Right ventricle myocardium superior (tissue), 1 donor: Measurements from ENCODE around the gene KIAA1586. TPM values are rescaled to one million over a fixed set of nuclear protein-coding genes. Genes with fewer than 3 reads are reported as not detected.
"Not testable (repeated sequence)": the region's sequence is repeated elsewhere in the genome, so short reads cannot be mapped to it uniquely, and the experiment has no call there.

ENCODE experiments used
- ATAC-seq: fragments of 200-7000 bp; cut with Tn5 transposase; one replicate; pipeline ENCODE4 v1.9.1; 2020; ENCODE audit warnings: mild to moderate bottlenecking; ENCODE audit not compliant: poor library complexity
- DNase-seq: peaks from one replicate; pipeline ENCODE4 v3.0.0-alpha.2; 2020
- intact Hi-C: fragments of 100-400 bp; cut with DNase I; formaldehyde crosslinking; loops from one replicate; pipeline ENCODE4 v1.11.2; 2022
- long read RNA-seq: library from polyadenylated mRNA; unstranded; transcript quantifications from one replicate; pipeline ENCODE4 v2.0.0, GENCODE V29; 2021
- total RNA-seq: library from RNA; stranded (reverse); fragmentation: NEBNext Ultra II Directional; extraction: Animal tissue kit (Norgen Biotek cat#: 25700); gene quantifications from one replicate; pipeline ENCODE4 v1.2.1, GENCODE V29; 2021
- donor health status: DM: no; HTN: yes; CAD: no; lungs with severe emphysema.

Gene KIAA1586, protein sequence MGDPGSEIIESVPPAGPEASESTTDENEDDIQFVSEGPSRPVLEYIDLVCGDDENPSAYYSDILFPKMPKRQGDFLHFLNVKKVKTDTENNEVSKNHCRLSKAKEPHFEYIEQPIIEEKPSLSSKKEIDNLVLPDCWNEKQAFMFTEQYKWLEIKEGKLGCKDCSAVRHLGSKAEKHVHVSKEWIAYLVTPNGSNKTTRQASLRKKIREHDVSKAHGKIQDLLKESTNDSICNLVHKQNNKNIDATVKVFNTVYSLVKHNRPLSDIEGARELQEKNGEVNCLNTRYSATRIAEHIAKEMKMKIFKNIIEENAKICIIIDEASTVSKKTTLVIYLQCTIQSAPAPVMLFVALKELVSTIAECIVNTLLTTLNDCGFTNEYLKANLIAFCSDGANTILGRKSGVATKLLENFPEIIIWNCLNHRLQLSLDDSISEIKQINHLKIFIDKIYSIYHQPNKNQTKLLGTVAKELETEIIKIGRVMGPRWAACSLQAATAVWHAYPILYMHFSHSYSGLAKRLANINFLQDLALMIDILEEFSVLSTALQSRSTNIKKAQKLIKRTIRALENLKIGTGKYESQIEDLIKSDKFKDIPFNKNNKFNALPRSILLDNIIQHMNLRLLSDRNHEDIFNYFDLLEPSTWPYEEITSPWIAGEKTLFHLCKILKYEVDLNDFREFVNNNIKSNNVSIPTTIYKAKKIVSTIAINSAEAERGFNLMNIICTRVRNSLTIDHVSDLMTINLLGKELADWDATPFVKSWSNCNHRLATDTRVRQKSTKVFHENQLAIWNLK
- total RNA-seq, result 6.5 TPM
- long read RNA-seq, transcript KIAA1586-201 (4 exons, 2,933 nt), result major isoform, 8 of 10 reads
- long read RNA-seq, partial matches to known transcripts, result 0 of 10 reads
- long read RNA-seq, other reads (novel, unspliced or antisense), result 2 of 10 reads

DNA sequence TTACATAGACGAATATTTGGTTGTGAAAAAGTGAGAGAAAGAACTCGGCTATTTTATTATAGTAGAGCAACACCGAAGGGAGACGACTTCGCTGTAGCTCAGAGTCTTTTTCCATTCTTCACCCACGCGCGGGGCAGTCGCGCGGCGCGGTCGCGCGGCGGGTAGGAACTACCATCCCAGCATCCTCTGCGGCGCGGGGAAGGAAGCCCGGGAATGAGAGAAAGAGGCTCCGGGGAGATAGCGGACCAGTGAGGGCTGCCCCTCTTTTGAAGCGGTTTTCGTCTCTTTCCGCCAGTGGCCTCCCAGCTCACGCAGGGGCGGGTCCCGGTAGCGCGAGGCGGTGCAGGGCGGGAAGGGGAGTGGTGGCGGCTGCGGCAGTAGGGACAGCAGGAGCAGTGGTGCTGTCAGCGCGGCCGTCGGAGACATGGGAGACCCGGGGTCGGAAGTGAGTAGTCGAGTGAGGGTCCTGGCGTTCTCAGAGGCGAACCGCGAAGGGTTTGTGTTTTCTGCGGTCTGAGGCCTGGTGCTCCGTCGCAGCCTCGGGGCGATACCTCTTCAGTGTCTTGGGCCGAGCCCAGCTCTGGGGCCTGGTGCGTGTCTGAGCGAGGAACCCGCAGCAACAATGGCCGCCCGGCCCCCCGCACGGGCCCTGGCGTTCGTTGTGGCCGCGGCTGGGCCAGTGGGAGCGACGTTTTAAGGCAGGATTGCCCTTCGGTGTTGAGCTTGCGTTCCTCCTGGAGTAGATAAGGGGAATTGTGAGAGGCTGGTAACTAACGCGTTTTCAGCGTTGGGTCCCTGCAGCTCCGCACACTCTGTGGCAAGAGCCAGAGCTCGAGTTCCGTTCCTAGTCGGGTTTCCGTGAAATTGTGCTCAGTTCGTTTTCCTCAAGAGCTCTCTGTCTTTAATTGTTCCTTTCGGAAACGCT lies at the start of gene KIAA1586:
Gene KIAA1586 (plus strand): TSS at position 362 of the 925 bp plus-strand sequence. CDS start 63 bp downstream, at position 425.
- ATAC-seq (peak; percentile 100), DNase-seq (peak; percentile 94)
- intact Hi-C loops, result not testable (repeated sequence)

DNA sequence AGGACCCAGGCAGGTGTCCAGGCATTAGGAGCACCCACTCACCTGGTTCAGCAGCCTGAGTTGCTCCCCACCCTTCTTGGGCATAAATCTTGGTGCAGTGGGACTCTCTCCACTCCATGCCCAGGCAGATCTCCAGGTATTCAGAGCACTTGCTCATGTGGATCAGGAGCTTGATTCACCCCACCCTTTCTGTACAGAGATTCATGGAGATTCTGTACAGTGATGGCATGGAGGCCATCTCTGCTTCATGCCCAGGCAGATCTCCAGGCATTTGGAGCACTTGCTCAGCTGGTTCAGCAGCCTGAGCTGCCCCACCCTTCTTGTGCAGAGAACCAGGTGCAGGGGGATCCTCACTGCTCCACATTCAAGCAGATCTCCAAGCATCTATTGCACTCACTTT lies 47.4 kb upstream of the KIAA1586 start:
- DNase-seq (no peak), ATAC-seq (no peak)
- intact Hi-C loops, result no loop called here

DNA sequence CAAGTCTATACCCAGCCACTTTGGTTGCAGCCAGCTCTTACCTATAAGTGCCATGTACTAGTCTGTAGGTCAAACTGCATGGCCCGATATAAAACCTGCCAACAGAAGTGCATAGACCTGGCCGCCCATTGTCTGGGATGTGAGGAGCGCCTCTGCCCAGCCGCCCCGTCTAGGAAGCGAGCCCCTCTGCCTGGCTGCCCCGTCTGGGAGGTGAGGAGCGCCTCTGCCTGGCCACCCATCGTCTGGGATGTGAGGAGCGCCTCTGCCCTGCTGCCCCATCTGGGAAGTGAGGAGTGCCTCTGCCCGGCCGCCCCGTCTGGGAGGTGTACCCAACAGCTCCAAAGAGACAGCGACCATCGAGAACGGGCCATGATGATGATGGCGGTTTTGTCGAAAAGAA lies 46.7 kb upstream of the KIAA1586 start:
- ATAC-seq, intact Hi-C loops, DNase-seq: not testable (repeated sequence)

DNA sequence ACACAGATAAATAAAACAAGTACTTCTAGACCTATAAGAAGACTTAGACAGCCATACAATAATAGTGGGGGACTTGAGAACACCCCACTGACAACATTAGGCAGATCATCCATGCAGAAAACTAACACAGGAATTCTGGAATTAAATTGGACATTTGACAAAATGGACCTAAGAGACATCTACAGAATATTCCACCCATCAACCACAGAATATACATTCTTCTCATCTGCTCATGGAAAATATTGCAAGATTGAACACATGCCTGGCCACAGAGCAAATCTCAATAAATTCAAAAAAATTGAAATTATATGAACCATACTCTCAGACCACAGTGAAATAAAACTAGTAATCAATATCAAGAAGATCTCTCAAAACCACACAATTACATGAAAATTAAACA lies 44.3 kb upstream of the KIAA1586 start:
- ATAC-seq, result no peak
- intact Hi-C loops, result no loop called here
- no peak for DNase-seq

DNA sequence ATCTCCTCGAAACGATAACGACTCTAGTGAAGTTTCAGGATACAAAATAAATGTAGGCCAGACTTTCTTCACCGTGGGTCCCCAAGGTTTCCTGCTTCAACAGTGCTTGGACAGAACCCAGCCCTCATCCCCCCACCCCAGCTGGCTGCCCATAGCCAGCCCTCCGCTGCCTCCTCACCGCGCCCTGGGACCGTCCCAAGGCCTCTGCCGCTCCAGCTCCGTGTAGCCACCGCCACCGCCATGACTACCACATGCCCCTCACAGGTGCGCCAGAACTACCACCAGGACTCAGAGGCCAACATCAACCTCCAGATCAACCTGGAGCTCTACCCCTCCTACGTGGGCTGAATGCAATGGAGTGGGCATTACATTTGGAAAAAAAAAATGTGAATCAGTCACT lies 42.2 kb upstream of the KIAA1586 start:
- ATAC-seq, result no peak
- DNase-seq, result no peak
- intact Hi-C loops, result no loop called here

DNA sequence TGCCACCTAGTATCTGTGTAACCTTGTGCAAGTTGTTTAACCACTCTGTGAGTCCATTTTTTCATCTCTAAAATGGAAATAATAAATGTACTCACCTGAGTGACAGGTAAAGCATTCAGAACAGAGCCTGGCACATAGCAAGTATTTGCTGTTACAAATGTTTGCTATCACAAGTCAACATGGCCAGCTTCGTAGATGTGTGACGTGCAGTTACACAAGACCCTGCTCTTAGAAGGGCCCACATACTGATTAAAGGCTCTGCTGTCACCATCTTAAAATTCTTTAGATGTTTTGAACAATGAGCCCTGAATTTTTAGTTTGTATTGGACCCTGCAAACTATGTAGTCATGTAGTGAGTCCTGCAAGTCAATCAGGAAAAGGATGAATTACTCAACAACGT lies 40.4 kb upstream of the KIAA1586 start:
- ATAC-seq (no peak), DNase-seq (no peak)
- intact Hi-C loops, result no loop called here

DNA sequence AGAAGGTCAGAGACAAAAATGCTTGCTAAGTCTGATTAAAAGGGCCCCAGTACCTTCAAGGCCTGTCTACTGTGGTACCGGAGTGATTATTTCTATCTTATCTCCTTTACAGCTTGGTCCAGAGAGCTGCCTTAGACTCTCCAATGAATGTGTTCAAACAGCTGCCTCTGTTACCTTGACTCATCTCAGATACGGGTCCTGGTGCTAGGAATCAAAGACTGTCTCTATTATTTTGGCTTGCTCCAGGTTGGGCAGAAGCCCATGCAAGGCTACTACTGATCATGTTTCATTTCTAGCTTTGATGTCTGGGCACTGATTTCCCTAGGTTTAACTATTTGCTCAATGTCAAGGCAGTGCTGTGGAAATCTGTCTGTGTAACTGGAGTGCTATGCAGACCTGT lies 38.4 kb upstream of the KIAA1586 start:
- intact Hi-C loops, ATAC-seq, DNase-seq: not testable (repeated sequence)

DNA sequence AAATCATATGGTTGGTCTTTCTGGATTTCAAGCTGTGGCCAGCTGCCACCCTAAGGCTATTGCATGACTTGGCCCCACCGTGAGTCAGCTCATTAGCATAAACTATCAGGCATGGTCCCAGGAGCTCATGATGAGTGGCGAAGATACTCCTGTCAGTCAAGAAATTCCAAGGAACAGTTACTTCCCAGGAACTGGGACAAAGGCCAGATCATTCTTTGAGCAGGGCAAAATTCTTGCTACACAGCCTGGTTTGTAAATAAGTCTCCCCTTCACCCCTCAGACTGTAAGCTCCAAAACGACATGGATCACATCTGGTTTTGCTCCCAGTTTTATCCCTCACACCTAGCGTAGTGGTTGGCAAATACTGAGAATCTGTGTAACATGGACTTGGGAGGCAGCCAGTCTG lies 33.0 kb upstream of the KIAA1586 start:
- ATAC-seq (no peak), DNase-seq (no peak)
- intact Hi-C loops, result no loop called here

DNA sequence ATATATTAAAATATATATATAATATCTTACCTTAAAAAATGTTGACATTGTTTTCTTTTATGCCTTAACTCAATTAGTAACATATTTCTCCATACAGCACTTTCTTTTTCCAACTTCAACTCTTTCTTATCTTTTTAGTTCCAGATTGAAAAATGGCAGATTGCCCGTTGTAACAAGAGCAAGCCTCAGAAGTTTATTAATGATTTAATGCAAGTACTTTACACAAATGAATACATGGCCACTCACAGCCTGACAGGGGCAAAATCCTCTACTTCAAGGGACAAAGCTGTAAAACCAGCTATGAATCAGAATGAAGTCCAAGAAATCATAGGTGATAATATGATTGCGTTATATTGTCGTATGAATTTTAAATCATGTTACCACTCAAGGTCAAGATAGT lies 29.4 kb upstream of the KIAA1586 start:
- DNase-seq (no peak), ATAC-seq (no peak)
- intact Hi-C loops, result no loop called here

DNA sequence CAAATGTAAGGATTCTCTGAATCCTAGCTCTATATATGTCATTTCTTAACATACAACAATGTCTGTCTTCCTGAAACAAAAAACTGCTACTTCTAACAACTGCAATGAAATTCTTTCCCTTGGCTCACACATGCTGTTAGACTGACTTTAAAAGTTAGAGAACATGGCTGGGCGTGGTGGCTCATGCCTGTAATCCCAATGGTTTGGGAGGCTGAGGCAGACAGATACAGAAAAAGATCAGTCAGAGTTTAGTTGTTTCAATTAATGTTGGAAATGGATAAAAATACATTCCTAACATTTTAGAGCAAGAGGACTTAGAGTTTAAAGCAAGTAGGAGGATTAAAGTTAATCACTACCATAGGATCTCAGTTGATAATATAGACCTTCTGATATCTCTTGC lies 28.7 kb upstream of the KIAA1586 start:
- DNase-seq, result no peak
- ATAC-seq, result no peak
- intact Hi-C loops, result no loop called here

DNA sequence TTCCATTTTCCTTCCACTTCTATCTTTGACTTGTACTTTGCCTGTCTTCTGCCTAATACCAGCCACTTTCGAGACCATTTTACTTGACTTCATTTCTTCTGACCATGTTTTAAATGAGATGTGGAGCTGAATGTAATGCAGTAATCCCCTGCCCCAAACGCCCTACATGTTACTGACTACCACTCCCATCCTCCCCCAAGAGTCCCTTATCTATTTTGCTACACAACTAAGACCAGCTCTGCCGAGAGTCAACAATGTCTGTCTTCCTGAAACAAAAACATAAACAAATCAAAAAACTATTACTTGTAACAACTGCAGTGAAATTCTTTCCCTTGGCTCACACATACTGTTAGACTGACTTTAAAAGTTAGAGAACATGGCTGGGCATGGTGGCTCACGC lies 27.1 kb upstream of the KIAA1586 start:
- no peak for ATAC-seq
- DNase-seq, result no peak
- intact Hi-C loops, result no loop called here

DNA sequence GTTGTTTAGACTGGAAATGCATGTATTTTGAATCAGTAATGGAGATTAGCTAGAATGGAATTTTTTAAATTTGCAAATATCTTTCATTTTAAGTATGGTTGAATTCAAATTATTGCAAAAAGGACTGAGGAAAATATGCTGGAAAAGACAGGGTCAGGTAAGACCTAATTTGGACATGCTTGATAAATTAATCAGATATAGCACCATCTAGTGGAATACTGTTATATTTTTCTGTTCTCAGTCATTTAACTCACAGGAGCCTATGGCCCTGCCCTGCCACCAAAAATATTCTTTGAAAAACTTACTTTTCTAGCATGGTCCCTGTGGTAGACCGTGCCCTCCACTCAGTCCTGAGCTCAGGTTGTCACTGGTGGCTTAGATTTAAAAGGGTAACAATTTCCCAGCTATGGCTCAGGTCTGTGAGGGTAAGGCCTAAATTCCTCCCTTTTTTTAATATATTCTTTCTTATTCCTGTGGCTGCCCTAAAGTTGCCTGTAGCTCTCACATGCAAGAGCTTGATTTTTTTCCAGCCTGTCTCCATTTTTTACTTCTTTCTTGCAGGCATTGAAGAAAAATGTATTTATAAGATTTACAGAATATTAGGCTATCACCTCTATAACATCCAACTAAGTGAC lies 25.3 kb upstream of the KIAA1586 start:
- intact Hi-C loops, result loop anchor here (5.0 kb wide), 1 partner anchor 114 kb away; no protein-coding TSS in a partner anchor
- ATAC-seq (peak; percentile 65), DNase-seq (no peak)

DNA sequence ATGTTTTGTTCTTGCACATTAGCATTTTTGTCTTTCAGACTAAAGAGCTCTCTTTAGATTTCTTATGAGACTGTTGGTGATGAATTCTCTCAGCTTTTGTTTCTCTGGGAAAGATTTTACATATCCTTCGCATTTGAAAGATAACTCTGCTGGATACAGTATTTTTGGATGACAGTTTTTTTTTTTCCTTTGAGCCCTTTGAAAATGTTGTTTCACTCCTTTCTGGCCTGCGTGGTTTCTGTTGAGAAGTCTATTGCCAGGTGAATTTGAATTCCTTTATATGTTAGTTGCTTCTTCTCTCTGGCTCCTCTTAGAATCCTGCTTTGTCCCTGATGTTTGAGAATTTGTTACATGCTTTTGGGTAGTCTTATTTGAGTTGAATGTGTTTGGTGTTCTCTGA lies 22.2 kb upstream of the KIAA1586 start:
- no peak for ATAC-seq
- no peak for DNase-seq
- intact Hi-C loops, result loop anchor here (5.0 kb wide), 1 partner anchor 117 kb away; no protein-coding TSS in a partner anchor

DNA sequence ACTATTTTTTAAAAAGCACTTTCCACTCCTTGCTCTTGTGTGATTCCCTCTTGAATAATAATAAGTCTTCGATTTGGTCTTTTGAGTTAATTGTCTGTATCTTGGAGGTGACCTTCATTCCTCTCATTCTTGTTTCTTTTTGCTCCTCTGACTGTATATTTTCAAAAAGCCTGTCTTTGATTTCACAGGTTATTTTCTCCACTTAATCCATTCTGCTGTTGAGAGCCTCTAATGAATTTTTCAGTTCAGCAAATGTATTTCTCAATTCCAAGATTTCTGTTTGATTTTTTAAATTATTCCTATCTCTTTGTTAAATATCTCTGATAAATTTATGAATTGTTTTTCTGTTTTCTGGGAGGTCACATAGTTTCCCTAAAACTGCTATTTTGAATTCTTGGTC lies 21.7 kb upstream of the KIAA1586 start:
- ATAC-seq, result no peak
- intact Hi-C loops, result loop anchor here (5.0 kb wide), 1 partner anchor 117 kb away; no protein-coding TSS in a partner anchor
- DNase-seq, result no peak

DNA sequence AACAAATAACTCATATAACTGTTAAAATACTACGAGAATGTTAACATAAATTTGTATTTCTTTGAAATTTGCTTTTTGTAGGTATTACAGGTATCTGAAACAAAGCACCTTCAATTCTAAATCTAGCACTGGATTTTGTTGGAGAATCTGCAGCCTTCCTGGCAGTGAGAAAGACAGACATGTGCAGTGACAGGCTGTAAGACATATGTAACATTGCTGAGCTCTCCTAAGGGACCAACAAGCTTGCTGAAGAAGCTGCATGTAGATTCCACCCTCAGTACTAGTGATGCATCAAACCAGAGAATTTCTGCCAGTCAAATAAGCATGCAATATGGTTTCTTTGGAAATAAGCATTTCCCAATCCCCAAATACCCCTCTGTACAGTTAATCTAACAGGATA lies 20.5 kb upstream of the KIAA1586 start:
- ATAC-seq, result no peak

DNA sequence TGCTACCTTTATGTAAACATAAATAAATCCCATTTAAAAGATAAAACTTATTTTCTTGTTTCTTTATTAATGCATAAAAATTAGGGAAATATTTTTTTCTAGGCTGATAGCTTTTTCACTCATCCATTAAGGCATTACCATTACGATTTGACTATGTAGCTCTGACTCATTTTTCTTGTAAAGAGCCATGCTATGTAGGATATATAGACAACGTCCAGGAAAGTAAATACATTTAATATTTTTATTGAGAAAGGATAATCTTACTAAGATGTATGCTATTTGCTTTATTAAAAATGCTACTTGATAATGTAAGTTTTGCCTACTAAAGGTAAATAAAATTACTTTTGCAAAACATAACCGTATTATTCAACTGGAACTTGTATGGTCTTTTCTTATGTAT lies 19.2 kb upstream of the KIAA1586 start:
- no peak for DNase-seq
- intact Hi-C loops, result no loop called here
- ATAC-seq, result no peak

More for the DNA sequence above, 20.5 kb upstream of the KIAA1586 start:
- no peak for DNase-seq
- intact Hi-C loops, result no loop called here

DNA sequence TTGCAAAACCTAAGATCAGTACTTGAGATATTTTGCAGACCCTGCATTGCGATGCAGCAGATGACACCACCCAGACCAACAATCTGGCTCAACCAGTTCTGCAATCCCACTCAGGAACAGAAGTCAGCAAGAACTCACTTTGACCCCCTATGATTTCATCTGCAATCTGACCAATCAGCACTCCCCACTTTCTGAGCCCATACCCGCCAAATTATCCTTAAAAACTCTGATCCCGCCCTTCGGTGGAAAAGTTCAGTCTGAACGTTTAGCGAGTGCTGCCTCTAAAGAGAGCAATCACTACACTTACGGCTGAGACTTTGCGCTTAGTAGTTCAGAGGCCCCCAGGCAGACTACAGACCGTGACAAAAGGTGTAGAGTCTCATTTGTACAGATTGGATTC lies 17.3 kb upstream of the KIAA1586 start:
- ATAC-seq, result no peak
- intact Hi-C loops, result no loop called here
- no peak for DNase-seq

DNA sequence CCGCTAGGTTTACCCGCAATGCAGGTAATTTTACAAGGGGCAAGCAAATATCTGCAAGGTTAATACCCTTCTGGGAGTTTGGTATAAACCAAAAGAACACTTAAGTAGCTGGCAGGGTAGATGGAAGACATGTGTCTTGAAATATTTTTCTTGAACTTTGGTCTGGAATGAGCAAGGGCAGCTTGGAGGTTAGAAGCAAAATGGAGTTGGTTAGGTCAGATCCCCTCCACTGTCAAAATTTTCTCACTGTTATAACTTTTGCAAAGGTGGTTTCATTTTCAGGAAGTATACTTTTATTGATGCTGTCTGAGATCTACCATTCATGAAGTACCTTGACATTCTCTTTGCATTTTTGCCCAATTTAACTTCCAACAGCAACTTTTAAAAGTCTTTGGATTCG lies 13.3 kb upstream of the KIAA1586 start:
- ATAC-seq (no peak), DNase-seq (no peak)
- intact Hi-C loops, result no loop called here
